Spleen (tissue), 7 donors: ENCODE data around the gene MMP13.

Experiments
- POLR2A ChIP-seq, 3 donors: fragments of 450-650 bp; IDR thresholded peaks; one replicate each; pipeline ENCODE4 v1.5.1; 2017; ENCODE audit warnings: antibody characterized with exemption in 3 of 3, mild to moderate bottlenecking in 1 of 3
- POLR2AphosphoS5 ChIP-seq, 3 donors: sonication (generic); formaldehyde crosslinking; IDR thresholded peaks; one replicate each; pipeline ENCODE4 v1.5.1; 2017; ENCODE audit warnings: antibody characterized with exemption in 3 of 3
- TF ChIP-seq, protein P1 (sequence below), 11 experiments: fragments of 200-600 bp in 7 of 11; fragments of 450-650 bp in 4 of 11; sonication (generic) in 4 of 11; IDR thresholded peaks in 8 of 11; conservative IDR thresholded peaks in 3 of 11; 1 replicate in 7 of 11; 2 replicates in 4 of 11; pipeline versions ENCODE4 v1.4.0 to v1.8.0; 2016 to 2021; ENCODE audit warnings: antibody characterized with exemption in 11 of 11, inconsistent platforms in 4 of 11, mild to moderate bottlenecking in 1 of 11
- donor health status: DM: no; HTN: no; CAD: no; lungs with moderate emphysema.
- donor health status: DM: no; HTN: no; CAD: no.
- donor health status: DM: no; HTN: no; CAD: no.

DNA sequence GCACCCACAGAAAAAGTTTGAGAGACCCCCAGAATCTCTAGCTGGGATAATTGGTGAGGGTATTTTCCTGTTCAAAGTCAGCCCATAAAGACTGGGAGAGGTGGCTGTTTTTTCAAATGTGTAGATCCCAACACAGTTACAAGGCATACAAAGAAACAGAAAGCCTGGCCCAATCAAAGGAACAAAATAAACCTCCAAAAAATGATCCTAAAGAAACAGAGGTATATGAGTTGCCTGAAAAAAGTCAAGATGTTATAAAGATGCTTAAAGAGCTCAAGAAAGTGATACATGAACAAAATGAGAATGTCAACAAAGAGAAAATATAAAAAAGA, 40.5 kb downstream of the MMP13 start:
- TF ChIP-seq, protein P1, sequence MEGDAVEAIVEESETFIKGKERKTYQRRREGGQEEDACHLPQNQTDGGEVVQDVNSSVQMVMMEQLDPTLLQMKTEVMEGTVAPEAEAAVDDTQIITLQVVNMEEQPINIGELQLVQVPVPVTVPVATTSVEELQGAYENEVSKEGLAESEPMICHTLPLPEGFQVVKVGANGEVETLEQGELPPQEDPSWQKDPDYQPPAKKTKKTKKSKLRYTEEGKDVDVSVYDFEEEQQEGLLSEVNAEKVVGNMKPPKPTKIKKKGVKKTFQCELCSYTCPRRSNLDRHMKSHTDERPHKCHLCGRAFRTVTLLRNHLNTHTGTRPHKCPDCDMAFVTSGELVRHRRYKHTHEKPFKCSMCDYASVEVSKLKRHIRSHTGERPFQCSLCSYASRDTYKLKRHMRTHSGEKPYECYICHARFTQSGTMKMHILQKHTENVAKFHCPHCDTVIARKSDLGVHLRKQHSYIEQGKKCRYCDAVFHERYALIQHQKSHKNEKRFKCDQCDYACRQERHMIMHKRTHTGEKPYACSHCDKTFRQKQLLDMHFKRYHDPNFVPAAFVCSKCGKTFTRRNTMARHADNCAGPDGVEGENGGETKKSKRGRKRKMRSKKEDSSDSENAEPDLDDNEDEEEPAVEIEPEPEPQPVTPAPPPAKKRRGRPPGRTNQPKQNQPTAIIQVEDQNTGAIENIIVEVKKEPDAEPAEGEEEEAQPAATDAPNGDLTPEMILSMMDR (IDR thresholded peaks at IDR 0.05 in 8 of 11, conservative IDR thresholded peaks at IDR 0.05 in 3 of 11): no peak
- no peak for TF ChIP-seq POLR2A (IDR thresholded peaks at IDR 0.05)
- TF ChIP-seq POLR2AphosphoS5 (IDR thresholded peaks at IDR 0.05): no peak
